Osteoblast (primary cell): ENCODE measurements around the gene COL23A1. TPM values are rescaled to one million over a fixed set of nuclear protein-coding genes. Genes with fewer than 3 reads are reported as not detected.

Experiments used
- DNase-seq: peaks from one replicate; pipeline ENCODE4 v3.0.0; 2011; ENCODE audit warnings: low spot score, mixed read lengths; ENCODE audit not compliant: insufficient read length; ENCODE audit errors: missing footprints
- H2AFZ ChIP-seq: 2 replicates; pipeline ENCODE4 v1.6.0; 2011; ENCODE audit warnings: mild to moderate bottlenecking, low read length
- H3K27ac ChIP-seq: 2 replicates; pipeline ENCODE4 v1.5.1; 2011; ENCODE audit warnings: mild to moderate bottlenecking, low read depth, low read length, moderate library complexity
- H3K27me3 ChIP-seq: 2 replicates; pipeline ENCODE4 v1.6.0; 2012; ENCODE audit warnings: mild to moderate bottlenecking, control low read depth, inconsistent platforms, low read length, moderate library complexity; ENCODE audit not compliant: insufficient read depth
- H3K36me3 ChIP-seq: 2 replicates; pipeline ENCODE4 v1.5.1; 2011; ENCODE audit warnings: mild to moderate bottlenecking, low read length, control low read depth, moderate library complexity; ENCODE audit not compliant: insufficient read depth
- H3K4me1 ChIP-seq: 2 replicates; pipeline ENCODE4 v1.5.1; 2011; ENCODE audit warnings: mild to moderate bottlenecking, low read length, control low read depth, moderate library complexity; ENCODE audit not compliant: insufficient read depth
- H3K4me2 ChIP-seq: 2 replicates; pipeline ENCODE4 v1.6.0; 2011; ENCODE audit warnings: mild to moderate bottlenecking, low read length; ENCODE audit not compliant: insufficient read depth
- H3K4me3 ChIP-seq: fragments of 200-600 bp; sonication (generic); 3 replicates; pipeline ENCODE4 v1.5.1; 2012; ENCODE audit warnings: mild to moderate bottlenecking, low read length, inconsistent platforms; ENCODE audit not compliant: insufficient read depth
- H3K79me2 ChIP-seq: 2 replicates; pipeline ENCODE4 v1.6.0; 2012; ENCODE audit warnings: mild to moderate bottlenecking, low read length, control low read depth, inconsistent platforms; ENCODE audit not compliant: insufficient read depth
- H3K9me3 ChIP-seq: 2 replicates; pipeline ENCODE4 v1.5.1; 2011; ENCODE audit warnings: low read depth, low read length, control low read depth
- H4K20me1 ChIP-seq: 2 replicates; pipeline ENCODE4 v1.6.0; 2012; ENCODE audit warnings: mild to moderate bottlenecking, low read length, control low read depth; ENCODE audit not compliant: insufficient read depth
- total RNA-seq: library from RNA; depleted of rRNA; stranded (reverse); fragments of >200 nt; gene quantifications from 2 replicates; pipeline ENCODE4 v1.2.3, GENCODE V29; 2012
- TF ChIP-seq, protein P1 (sequence below): IDR thresholded peaks from 2 replicates; pipeline ENCODE4 v1.5.1; 2011; ENCODE audit warnings: mild to moderate bottlenecking, low read depth, low read length, moderate library complexity; ENCODE audit errors: extremely low read depth

COL23A1 gene
- total RNA-seq, 1 donor, result under 0.01 TPM

DNA sequence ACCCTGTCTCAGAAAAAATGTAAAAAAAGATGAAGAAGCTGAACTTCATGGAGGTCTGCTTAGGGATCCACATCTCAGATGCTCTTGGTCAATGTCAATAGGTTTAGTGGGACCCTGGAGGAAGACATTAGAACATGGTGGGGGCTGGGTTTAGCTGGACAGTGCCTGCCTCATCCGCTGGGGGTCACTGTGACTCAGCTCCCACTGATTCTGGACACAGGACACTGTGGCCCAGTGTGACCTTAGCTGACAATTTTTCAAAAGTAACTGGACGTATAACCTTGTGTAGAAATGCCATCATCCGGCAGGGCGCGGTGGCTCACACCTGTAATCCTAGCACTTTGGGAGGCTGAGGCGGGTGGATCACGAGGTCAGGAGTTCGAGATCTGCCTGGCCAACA lies 393.2 kb downstream of the COL23A1 start:
- peaks cover 5% of the 10 kb centered on the region for H3K4me1 ChIP-seq
- peaks cover 18% of the 10 kb centered on the region for H3K27me3 ChIP-seq
- H3K9me3 ChIP-seq, result no peaks in the 10 kb centered on the region
- H3K36me3 ChIP-seq, result no peaks in the 10 kb centered on the region
- no peak overlapping the region for H3K27ac ChIP-seq
- H2AFZ ChIP-seq, result no peak overlapping the region
- no peaks in the 10 kb centered on the region for H3K79me2 ChIP-seq
- H4K20me1 ChIP-seq, result no peaks in the 10 kb centered on the region
- DNase-seq, result no peak
- H3K4me2 ChIP-seq, result no peak overlapping the region
- TF ChIP-seq, protein P1, sequence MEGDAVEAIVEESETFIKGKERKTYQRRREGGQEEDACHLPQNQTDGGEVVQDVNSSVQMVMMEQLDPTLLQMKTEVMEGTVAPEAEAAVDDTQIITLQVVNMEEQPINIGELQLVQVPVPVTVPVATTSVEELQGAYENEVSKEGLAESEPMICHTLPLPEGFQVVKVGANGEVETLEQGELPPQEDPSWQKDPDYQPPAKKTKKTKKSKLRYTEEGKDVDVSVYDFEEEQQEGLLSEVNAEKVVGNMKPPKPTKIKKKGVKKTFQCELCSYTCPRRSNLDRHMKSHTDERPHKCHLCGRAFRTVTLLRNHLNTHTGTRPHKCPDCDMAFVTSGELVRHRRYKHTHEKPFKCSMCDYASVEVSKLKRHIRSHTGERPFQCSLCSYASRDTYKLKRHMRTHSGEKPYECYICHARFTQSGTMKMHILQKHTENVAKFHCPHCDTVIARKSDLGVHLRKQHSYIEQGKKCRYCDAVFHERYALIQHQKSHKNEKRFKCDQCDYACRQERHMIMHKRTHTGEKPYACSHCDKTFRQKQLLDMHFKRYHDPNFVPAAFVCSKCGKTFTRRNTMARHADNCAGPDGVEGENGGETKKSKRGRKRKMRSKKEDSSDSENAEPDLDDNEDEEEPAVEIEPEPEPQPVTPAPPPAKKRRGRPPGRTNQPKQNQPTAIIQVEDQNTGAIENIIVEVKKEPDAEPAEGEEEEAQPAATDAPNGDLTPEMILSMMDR, result peak; percentile 42
- H3K4me3 ChIP-seq, result no peak overlapping the region

DNA sequence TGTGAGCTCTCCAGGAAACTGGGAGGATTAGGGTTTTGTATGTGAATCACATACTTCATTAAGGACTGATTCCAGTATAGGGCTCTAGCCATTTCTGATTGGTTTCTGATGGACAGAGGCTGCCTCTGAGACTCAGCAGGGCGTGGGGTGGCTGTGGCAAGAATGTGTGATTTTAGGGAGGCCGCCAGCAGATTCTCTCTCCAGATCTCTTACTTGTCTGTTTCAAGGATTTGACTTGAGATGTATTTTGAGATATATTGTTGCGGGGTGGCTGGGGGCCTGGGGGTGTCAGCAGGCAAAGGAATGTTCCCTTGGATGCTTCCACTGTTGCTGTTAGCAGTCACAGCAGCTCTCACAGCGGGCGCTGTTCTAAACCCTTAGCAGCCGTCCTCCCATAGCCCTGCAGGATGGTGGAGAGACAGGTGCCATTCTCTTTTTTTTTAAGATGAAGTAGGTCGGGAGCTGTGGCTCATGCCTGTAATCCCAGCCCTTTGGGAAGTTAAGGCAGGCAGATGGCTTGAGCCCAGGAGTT lies 393.8 kb downstream of the COL23A1 start:
- Histone ChIP-seq H3K36me3 (no peaks in the 10 kb centered on the region), H3K27me3 (peaks cover 18% of the 10 kb centered on the region), H3K27ac (no peak overlapping the region), H3K4me1 (peaks cover 2% of the 10 kb centered on the region), H2AFZ (no peak overlapping the region), H3K9me3 (no peaks in the 10 kb centered on the region), H3K4me2 (no peak overlapping the region), H4K20me1 (no peaks in the 10 kb centered on the region), H3K79me2 (no peaks in the 10 kb centered on the region), H3K4me3 (no peak overlapping the region)
- DNase-seq, result no peak
- TF ChIP-seq, protein P1, result no peak

DNA sequence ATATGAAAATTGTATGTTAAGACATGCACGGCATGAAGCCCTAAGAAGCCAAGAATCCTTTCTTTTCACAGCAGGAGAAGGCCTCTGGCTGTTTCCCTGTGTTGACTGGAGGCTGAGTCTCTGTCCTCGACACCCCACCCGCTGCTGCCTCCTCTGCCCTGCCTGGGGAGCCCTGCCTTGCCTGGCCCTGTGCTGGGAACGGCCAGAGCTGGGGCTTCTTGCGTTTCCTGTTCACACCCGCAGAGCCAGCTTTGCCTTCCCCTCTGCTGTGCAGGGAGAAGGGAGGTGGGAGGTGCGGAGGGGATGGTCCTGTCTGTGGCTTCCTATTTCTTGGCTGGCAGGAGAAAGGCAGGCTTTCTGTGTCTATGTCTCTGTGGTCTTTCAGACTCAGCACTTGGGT lies 396.2 kb downstream of the COL23A1 start:
- TF ChIP-seq, protein P1, result no peak
- Histone ChIP-seq H3K4me1 (peaks cover 2% of the 10 kb centered on the region), H3K79me2 (no peaks in the 10 kb centered on the region), H3K27ac (no peak overlapping the region), H3K9me3 (no peaks in the 10 kb centered on the region), H3K36me3 (no peaks in the 10 kb centered on the region), H4K20me1 (no peaks in the 10 kb centered on the region), H3K4me3 (no peak overlapping the region), H2AFZ (no peak overlapping the region), H3K4me2 (no peak overlapping the region), H3K27me3 (peaks cover 18% of the 10 kb centered on the region)
- DNase-seq, result no peak

- H3K36me3 ChIP-seq, result no peaks in the 10 kb centered on the region
- H2AFZ ChIP-seq, result no peak overlapping the region
- no peak for DNase-seq
- H3K4me2 ChIP-seq, result no peak overlapping the region
- TF ChIP-seq, protein P1, result no peak
- no peak overlapping the region for H3K4me3 ChIP-seq
- H3K27me3 ChIP-seq, result peaks cover 18% of the 10 kb centered on the region
- H4K20me1 ChIP-seq, result no peaks in the 10 kb centered on the region
- no peaks in the 10 kb centered on the region for H3K79me2 ChIP-seq
- H3K27ac ChIP-seq, result no peak overlapping the region
- peaks cover 2% of the 10 kb centered on the region for H3K4me1 ChIP-seq
- H3K9me3 ChIP-seq, result no peaks in the 10 kb centered on the region
These were observed 396.9 kb downstream of the COL23A1 start for GRCh38 chr5:178193251-178193809.
